ENCODE results near the gene CRTC3. TPM values are rescaled to one million over a fixed set of nuclear protein-coding genes. Genes with fewer than 3 reads are reported as not detected.

Gene CRTC3
- total RNA-seq, 1 donor from 2014 or later, result 13.9 TPM

DNA sequence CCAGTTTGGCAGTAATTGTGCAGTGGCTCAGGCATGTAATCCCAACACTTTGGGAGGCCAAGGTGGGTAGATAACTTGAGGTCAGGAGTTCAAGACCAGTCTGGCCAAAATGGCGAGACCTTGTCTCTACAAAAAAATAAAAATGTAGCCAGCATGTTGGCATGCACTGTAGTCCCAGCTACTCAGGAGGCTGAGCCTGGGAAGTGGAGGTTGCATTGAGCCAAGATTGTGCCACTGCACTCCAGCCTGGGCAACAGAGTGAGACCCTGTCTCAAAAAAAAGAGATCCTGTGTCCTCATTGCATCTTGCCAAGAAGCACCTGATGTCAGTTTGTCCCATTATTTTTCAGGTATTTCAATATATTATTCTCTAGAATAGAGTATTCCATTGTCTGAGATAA lies 61.8 kb downstream of the CRTC3 start:
- DNase-seq (ENCODE audit: low spot score in 2 of 2) (no peak), FAIRE-seq (no peak)

DNA sequence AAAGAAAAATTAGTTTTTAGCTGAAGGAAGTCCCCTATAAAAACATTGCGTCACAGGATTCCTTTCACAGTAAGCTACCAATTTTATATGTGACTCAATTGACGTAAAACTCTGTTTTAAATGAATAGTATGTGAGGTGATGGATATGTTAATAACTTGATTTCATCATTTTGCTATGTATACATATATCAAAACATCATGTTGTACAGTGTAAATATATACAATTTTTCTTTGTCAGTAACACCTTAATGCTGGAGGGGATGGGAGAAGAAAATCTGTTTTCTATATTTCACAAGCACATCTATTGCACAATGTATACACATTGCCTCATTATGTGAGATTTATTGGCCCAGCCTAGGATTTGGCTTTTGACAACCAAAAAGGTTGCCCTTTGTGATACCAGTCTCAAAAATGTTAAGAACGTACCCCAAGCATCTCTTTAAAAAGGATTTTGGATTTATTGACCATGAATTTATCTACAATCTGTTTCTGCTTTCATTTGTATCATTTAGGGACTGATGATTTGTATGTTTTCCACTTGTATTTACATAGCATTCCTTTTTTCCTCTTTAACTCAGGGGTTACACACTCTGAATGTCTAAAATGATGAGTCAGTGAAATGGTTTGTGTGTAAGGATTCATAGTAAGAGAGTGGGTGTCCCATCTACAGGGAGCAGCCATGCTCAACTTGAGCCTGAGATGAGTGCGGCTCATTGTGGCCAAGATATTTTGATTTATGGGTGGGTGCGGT lies 62.6 kb downstream of the CRTC3 start:
- FAIRE-seq, result no peak
- DNase-seq (ENCODE audit: low spot score in 2 of 2), result no peak

DNA sequence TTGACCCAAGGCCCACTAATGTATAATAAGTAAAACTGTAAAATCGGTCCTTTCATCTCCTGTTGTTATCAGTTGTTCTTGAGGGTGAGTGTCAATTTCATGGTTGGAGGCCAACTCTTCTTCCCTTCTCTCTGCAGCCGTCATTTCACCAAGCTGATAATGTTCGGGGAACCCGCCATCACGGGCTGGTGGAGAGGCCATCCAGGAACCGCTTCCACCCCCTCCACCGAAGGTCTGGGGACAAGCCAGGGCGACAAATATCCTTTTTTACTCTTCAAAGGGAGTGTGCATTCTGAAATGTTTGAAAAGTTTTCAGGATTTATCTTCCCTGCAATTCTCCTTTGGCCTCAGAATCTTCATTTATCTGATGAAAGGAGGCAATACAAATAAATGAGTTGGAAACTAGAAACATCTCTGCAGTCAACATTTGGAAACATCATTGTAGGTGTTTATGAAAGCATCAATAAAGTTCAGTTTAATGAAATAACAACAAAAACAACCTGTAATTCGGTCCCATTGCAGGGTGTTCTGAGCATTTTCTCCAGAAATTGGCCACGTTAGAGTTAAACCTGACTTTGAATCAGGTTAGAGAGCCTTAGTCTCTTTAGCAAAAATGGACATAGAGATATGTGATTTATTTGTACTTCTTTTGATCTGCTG lies 63.9 kb downstream of the CRTC3 start:
- FAIRE-seq (no peak), DNase-seq (ENCODE audit: low spot score in 2 of 2) (no peak)

DNA sequence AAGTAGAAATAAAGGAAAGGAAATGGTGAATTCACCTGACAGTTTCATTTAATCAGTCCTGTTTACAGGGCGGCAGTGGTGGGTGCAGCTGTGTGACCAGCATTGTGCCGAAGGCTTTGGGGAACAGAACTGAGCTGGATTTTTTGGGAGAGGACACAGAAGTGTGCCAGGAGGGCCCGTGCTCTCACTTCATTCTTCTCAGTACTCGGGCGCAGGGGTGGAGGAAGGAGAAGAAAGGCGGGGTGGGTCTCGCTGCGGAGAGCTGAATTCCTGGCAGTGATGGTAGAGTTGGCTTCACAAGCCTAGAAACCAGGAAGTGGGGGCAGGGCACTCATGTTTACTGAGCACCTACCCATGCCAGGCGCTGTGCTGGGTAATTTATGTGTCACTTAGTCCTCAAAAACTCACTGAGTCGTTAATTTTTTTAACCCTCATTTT lies 64.6 kb downstream of the CRTC3 start:
- FAIRE-seq, result no peak
- DNase-seq (ENCODE audit: low spot score in 2 of 2), result peak in 1 of 2 donors; percentile 38

DNA sequence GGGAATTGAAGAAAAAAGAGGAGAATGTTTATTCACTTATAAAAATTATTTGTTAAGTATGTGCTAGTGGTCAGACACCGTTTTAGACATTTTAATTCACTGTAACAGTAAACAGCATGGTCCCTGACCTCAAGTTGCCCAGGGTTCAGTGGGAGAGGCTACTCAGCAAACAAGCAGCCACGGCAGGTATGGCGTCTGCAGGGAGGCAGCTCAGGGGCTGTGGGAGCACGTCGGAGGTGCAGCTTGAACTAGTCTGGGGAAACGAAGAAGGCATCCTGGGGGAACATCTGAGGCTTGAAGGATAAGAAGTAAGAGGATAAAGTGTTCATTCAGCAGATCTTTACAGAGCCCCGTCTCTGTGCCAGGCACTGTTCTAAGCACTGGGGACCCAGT lies 66.0 kb downstream of the CRTC3 start:
- FAIRE-seq, result no peak
- no peak for DNase-seq (ENCODE audit: low spot score in 2 of 2)

DNA sequence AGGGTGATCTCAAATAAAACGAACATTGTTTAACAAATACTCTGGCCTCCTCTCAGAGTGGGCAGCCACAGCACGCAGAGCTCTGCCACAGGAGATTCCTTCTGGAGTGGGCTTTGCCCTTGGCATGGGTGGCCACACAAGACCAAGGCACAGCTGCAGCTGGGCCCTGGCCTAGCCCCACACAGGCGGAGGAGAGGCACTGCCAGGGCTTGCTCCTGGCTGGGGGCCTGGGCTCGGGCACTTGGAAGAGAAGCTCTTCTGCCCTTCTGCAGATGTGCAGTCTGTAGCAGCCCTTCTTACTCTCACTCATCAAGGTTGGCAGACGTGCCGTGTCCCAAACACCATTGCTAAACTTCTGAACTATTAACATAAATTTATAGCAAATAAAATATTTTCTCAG lies 67.2 kb downstream of the CRTC3 start:
- DNase-seq (ENCODE audit: low spot score in 2 of 2), result no peak
- FAIRE-seq, result no peak

DNA sequence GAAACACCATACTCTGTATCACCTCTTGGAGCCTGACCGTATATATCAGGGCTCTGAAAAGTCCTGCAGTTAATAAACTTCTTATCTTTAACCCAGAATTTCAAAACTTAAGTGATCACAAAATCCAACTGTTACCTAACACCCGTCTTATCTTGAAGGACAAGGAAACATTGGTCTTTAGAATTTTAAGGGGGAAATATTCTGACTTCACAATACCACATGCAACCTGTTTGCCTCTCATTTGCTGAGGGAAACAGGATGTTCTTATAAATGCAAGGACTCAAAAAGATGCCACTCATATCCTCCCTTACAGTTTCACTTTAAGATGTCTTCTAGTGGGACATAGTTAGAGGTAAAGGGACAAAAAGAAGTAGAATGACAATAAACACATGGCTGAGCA lies 67.9 kb downstream of the CRTC3 start:
- FAIRE-seq (no peak), DNase-seq (ENCODE audit: low spot score in 2 of 2) (no peak)

DNA sequence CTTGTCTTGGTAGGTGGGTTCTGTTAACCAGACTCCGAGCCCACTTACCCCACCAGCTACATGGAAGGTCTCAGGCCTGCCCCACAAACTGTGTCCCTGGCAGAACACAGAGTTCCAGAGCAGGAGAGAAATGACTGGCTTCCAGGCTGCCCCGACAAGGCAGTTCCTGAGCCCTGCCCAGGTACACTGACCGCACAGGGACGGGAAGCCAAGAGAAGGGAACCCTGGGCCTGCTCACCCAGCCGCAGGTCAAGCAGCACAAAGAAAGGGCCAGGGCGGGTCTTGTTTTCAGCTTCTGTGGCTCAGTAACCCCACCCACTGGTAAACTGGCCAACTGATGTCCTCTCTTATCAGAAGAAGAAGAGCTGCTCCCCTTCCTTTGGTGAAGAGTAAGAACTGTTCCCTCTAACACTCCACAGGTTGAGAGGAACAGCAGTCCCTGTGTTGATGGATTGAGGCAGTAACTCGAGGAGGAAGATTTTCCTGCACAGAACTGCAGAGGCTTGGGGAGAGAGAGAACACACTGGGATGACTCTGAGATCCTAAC lies 68.4 kb downstream of the CRTC3 start:
- no peak for DNase-seq (ENCODE audit: low spot score in 2 of 2)
- FAIRE-seq, result no peak

DNA sequence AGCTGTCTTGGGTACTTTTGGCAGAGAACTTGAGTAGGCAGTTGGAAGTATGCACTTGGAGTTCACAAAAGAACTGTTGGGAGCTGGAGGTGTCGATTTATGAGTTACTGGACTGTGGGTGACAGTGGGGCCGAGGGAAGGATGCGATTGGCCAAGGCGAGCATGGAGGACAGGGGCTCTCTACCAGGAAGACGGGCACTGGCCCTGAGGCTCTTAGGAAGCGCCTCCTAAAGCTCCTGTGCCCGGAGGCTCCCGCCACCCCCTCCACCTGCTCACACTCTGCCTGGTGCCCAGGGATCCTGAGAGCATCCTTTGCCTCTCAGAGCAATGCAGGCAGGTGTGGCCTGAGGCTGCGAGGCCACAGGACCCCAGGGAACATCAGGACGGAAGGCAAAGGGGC lies 69.0 kb downstream of the CRTC3 start:
- DNase-seq (ENCODE audit: low spot score in 2 of 2), result no peak
- no peak for FAIRE-seq

DNA sequence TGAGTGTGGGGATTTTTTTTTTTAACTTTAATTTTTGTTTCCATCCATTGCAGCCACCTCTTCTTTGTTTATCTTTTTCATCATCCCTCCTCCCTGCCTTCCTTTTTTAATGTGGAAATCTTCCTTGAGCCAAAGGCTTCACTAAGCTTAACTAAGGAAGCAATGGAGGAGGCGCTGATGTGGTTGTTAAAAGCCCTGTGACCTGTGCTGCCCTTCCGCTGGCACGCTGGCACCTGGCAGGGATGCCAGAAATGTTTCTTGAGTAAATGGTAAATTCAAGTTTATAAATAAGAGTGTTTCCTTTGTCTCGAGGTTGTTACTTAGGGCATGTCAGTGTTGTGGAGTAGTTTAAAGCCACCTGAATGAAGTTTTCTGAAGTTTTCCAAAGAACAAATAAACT lies 69.4 kb downstream of the CRTC3 start:
- no peak for FAIRE-seq

DNA sequence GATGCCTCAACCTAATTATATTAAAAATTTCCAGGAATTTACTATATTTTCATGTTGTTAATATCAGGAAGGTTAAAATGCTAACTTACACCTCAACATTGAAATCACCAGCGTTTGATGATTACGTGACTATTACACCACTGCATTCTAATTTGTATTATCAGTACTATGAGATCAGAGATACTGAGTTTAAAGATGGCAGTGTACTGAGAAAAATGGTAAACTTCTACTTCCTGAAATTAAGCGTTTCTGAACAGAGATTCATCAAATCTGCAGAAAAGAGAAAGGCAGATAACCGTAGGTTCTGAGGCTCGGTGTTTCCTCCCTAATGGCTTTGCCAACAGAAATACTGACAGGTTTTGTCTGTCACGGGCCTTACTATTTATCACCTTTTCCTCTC lies 69.9 kb downstream of the CRTC3 start:
- no peak for DNase-seq (ENCODE audit: low spot score in 2 of 2)
- no peak for FAIRE-seq

More for the DNA sequence above, 69.4 kb downstream of the CRTC3 start:
- DNase-seq (ENCODE audit: low spot score in 2 of 2), result no peak

DNA sequence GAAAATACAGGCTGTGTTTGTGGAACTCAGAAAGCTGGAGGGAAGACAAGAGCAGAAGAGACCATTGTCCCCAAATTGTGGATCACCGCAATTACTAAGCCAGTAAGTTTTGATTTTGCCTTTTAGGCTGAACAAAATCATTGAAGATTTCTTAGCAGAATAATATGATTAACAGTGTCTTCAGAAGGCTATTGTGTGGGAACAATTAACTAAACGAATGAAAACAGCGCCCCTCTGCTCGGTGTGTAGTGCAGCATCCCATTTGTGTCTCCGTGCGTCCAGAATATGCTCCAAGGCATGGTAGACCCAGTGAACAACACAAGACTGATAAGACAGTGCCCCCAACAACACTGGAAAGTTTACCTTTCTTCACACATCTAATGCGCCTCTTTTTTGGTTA lies 71.2 kb downstream of the CRTC3 start:
- no peak for FAIRE-seq
- no peak for DNase-seq (ENCODE audit: low spot score in 2 of 2)

DNA sequence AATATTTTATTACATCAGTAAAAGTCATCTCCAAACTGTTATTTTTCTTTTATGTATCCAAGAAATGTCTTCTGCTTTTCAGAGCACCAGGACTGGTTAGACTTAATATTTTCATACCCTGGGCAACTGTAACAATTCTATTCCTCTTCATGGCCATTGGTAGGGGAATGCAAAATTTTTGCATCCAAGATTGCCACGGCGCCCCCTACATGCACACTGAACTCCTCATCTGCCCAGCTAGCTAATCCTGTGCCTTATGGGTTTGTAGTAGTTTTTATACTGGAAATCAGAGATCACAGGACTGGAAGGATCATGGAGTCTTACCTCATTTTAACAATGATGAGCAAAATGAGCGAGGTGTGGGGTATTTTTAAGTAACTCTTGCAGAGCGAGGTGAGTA lies 74.2 kb downstream of the CRTC3 start:
- DNase-seq (ENCODE audit: low spot score in 2 of 2), result no peak
- no peak for FAIRE-seq

DNA sequence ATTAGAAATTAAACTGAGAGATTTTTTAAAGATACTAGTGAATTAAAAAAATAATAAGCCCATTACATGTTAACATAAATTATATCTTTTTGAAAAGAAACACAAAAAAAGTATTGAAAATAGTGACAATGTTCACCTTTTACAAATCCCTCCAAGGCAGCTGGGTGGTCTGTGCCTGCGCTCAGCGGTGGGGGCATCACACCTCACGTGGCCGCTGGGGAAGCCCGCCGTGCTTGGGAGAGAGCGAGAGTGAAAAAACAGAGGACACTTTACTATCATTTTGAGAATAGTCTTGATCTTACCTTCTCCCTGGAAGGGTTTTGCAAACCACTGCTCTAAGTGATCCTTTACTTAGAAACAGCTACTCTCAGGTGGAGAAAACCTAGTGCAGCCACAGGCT lies 76.9 kb downstream of the CRTC3 start:
- no peak for FAIRE-seq
- DNase-seq (ENCODE audit: low spot score in 2 of 2), result no peak

DNA sequence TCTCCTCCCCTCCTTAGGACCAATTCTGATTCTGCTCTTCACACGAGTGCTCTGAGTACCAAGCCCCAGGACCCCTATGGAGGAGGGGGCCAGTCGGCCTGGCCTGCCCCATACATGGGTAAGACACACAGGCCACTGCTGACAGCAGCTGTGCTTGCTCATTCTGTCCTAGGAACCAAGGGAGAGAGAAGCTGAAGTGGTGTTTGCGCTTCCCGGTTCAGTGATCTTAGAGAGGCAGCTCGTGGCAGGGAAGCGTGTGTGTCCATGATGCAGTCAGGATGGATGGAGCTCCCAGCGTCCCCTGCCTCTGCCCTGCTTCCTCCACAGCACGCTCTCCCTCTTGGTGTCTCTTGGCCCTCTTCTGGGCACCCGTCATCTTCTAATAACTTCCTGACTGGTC lies 77.6 kb downstream of the CRTC3 start:
- DNase-seq (ENCODE audit: low spot score in 2 of 2), result no peak
- no peak for FAIRE-seq

DNA sequence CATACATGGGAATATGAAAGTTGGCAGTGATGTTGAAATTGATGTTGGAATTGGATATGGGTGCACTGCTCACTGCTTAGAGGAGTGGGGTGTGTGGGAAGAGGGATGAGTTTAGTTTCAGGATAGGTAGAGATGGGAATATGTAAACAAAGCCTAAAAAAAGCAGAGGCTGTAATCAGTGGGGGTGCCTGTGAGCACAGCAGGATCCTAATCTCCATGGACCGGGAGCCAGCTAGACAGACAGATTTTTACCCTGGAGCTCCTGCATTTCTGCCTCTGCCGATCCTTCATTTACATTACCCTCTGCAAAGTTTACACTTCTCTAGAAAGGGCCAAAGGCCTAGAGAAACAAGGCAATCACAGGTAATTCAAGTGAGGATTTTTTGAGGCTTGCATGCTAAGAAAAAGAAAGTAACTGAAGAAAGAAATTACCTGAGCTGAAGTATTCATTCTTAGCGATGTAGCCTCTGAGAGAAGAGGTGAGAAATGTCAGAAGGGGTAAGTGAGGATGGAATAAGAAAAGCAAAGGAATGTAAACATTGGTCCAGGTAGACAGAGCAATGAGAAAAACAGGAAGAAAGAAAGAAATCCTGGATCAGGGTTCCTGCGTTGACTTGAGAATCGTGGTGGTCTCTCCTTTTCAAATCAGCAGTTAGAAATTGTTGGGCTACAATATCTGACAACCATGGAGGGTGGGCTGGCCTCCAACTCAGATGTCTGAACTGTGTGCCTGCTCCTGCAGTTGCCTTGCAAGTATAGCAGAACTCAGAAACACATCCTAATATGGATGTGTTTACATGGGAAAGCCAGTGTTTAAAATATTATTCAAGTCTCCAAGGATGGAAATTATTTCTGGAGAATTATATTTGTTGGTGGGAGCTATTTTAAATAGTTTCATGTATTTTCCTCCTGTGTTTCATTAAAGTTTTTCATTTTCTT lies 79.8 kb downstream of the CRTC3 start:
- no peak for DNase-seq (ENCODE audit: low spot score in 2 of 2)
- FAIRE-seq, result no peak

DNA sequence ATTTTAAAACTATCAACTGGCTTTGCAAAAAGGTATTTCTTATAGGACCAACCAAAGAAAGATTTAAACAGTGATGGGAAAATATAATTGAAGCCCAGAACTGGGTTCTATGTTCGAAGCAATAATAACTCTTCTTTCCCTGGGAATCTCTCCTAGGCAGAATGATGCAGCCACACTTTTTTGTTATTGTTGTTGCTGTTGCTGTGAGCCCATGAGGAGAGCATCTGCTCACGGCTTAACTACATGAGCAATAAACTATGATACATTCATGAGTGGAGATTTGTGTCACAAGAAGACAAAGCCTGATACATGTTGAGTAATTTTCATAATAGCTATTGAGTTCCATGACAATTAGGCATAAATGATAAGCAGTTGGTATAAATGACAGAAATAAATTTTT lies 80.5 kb downstream of the CRTC3 start:
- DNase-seq (ENCODE audit: low spot score in 2 of 2), result no peak
- FAIRE-seq, result no peak

DNA sequence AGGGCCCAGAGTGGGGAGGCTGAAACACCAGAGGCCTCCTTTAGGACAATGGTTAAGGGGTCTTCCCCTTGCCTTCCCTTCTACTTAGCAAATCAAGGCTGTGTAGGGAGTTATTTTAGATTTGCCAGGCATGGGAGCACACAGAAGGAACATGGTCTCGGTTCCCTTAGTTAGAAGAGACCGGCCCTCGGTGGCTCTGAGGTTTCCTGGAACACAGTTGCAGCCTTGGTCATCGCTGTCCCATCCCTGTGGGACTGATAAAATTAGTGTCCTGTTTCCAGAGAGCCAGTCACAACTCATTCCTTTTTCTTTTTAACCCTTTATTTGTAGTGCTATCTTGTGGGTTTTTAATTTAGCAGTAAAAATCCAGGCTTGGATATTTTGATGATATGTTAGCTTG lies 81.4 kb downstream of the CRTC3 start:
- DNase-seq (ENCODE audit: low spot score in 2 of 2), result no peak
- no peak for FAIRE-seq

DNA sequence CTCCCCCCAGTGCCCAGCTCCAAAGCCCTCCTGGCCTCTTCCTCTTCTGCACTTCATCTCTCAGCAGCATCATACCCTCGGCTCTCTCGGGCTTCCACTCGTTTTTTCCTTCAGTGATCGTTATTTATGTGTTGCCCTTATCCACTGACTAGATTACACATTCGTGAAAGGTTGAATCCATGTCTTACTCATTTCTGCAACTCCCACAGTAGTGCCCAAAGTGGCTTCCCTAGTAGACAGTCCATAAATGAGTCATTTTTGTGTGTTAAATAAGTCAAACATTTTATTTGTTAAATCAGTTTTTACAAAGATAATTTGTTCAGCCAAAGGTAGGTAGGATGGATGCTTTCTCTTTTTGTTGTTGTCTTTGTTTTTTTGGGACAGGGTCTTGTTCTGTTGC lies 87.4 kb downstream of the CRTC3 start:
- DNase-seq (ENCODE audit: low spot score in 2 of 2) (no peak), FAIRE-seq (no peak)

DNA sequence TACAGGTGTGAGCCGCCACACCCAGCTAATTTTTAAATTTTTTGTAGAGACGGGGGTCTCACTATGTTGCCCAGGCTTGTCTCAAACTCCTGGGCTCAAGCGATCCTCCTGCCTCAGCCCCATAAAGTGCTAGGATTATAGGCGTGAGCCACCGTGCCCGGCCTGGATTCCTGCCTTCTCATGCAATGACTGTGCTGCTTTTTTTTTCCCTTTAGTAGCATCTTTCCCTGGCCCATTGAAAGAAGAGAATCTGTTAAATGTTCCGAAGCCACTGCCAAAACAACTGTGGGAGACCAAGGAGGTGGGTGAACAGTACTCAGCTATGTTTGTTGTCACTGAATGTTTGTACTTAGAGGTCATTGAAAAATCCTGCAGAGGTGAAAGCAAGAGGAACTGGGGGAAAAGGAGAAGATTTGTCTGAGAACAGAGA lies 88.0 kb downstream of the CRTC3 start:
- DNase-seq (ENCODE audit: low spot score in 2 of 2), result no peak
- no peak for FAIRE-seq
